Caco-2 (cell line): Measurements from ENCODE around the gene TMEM95. TPM values are rescaled to one million over a fixed set of nuclear protein-coding genes. Genes with fewer than 3 reads are reported as not detected.

ENCODE experiments used
- BruUV-seq: library from RNA; stranded (reverse); fragments of 400-500 nt; replicated peaks from 2 replicates; lab custom pipeline; 2021; lab: Mats Ljungman, UMichigan
- CTCF ChIA-PET: fragments of 300-600 bp; sonication (Branson Sonifier 250); formaldehyde crosslinking; loops from one replicate; lab custom pipeline; 2022; ENCODE audit warnings: antibody characterized with exemption; lab: Charles Lee
- POLR2A ChIA-PET: fragments of 300-600 bp; sonication (Branson Sonifier 250); formaldehyde crosslinking; loops from one replicate; lab custom pipeline; 2022; ENCODE audit warnings: antibody characterized with exemption; lab: Charles Lee
- DNase-seq, 2 experiments: peaks; one replicate each; pipeline versions ENCODE4 v3.0.0 to v3.0.0-alpha.2; 2020 to 2022
- H3K27me3 ChIP-seq: replicated peaks from 2 replicates; pipeline ENCODE4 v1.6.0; 2011; ENCODE audit warnings: low read length; ENCODE audit not compliant: control insufficient read depth, insufficient read depth
- H3K36me3 ChIP-seq: 2 replicates; pipeline ENCODE4 v1.5.1; 2011; ENCODE audit warnings: low read length; ENCODE audit not compliant: control insufficient read depth, insufficient read depth
- H3K4me1 ChIP-seq: fragments of 250-450 bp; sonication (Bioruptor Pico); 2 replicates; pipeline ENCODE4 v1.5.1; 2020; ENCODE audit warnings: mild to moderate bottlenecking
- H3K4me3 ChIP-seq: 2 replicates; pipeline ENCODE4 v1.5.1; 2011; ENCODE audit warnings: low read depth, mild to moderate bottlenecking, control low read depth, low read length
- H3K9me3 ChIP-seq: fragments of 250-450 bp; sonication (Bioruptor Pico); 2 replicates; pipeline ENCODE4 v1.5.1; 2020; ENCODE audit warnings: mild to moderate bottlenecking, moderate library complexity
- H3K27ac Mint-ChIP-seq: one replicate; pipeline ENCODE4 v1.8.0; 2022; ENCODE audit warnings: mixed read lengths; ENCODE audit not compliant: unreplicated experiment
- H3K27me3 Mint-ChIP-seq: one replicate; pipeline ENCODE4 v1.8.0; 2022; ENCODE audit warnings: mixed read lengths; ENCODE audit not compliant: insufficient read depth, unreplicated experiment
- H3K36me3 Mint-ChIP-seq: one replicate; pipeline ENCODE4 v1.8.0; 2022; ENCODE audit warnings: mild to moderate bottlenecking, mixed read lengths; ENCODE audit not compliant: insufficient read depth, unreplicated experiment
- H3K4me1 Mint-ChIP-seq: one replicate; pipeline ENCODE4 v1.8.0; 2022; ENCODE audit warnings: low read depth, mixed read lengths; ENCODE audit not compliant: unreplicated experiment
- H3K4me3 Mint-ChIP-seq: one replicate; pipeline ENCODE4 v1.8.0; 2022; ENCODE audit warnings: mild to moderate bottlenecking, moderate library complexity, mixed read lengths; ENCODE audit not compliant: unreplicated experiment
- H3K9me3 Mint-ChIP-seq: one replicate; pipeline ENCODE4 v1.8.0; 2022; ENCODE audit warnings: mixed read lengths; ENCODE audit not compliant: unreplicated experiment
- intact Hi-C: fragments of 100-400 bp; cut with micrococcal nuclease; formaldehyde crosslinking; loops from one replicate; pipeline ENCODE4 v1.10.0; 2022; ENCODE audit not compliant: unreplicated experiment
- total RNA-seq: library from RNA; stranded (reverse); gene quantifications from 2 replicates; pipeline ENCODE4 v1.2.3, GENCODE V29; 2022
- TF ChIP-seq, protein P1 (sequence below), 2 experiments: fragments of 200-600 bp in 1 of 2; IDR thresholded peaks; 1 replicate in 1 of 2; 2 replicates in 1 of 2; pipeline versions ENCODE4 v1.5.1 to v1.8.0; 2011 to 2022; ENCODE audit warnings: antibody characterized with exemption in 1 of 2, control low read depth in 1 of 2, inconsistent platforms in 1 of 2, low read depth in 1 of 2, low read length in 1 of 2, mild to moderate bottlenecking in 1 of 2, moderate library complexity in 1 of 2; ENCODE audit not compliant: insufficient read depth in 1 of 2, severe bottlenecking in 1 of 2, unreplicated experiment in 1 of 2

TMEM95 gene
- total RNA-seq, 1 experiment from 2014 or later: not detected

DNA sequence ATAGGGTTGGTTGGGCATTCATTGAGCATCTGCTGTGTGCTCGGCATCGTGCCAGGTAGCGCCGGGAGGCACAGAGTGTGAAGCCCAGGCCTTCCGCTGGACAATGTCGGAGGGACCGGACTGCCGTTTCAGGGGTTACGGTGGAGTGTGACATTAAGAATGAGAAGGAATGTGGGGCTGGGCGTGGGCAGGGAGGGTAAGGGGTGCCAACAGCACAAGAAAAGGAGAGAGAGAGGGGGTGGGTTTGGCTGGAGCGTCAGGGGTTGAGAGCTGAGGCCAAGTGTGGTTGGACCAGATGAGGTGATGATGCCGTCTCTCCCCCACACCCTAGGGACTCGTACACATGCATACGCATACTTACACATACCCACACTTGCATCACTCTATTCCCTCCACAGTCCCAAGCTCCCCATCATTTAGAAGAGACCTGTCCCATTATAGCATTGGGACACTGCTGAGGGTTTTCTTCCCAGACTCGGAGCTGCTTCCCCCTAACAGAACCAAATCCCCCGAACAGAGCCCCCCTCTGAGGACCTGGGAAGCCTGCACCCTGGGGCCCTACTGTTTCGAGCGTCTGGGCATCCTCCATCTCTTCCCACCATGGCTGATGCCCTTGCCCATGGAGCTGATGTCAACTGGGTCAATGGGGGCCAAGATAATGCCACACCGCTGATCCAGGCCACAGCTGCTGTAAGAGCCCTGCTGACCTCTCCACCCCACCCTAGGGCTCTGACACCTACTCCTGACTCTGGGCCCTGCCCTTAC is 6.3 kb upstream of the TMEM95 start:
- Mint-ChIP-seq H3K36me3 (peaks cover 9% of the 10 kb centered on the region), H3K4me3 (no peak overlapping the region), H3K9me3 (no peaks in the 10 kb centered on the region), H3K27me3 (no peaks in the 10 kb centered on the region), H3K27ac (no peak overlapping the region), H3K4me1 (peaks cover 12% of the 10 kb centered on the region)
- intact Hi-C loops: no loop called here
- POLR2A ChIA-PET: interaction anchor here (0.6 kb wide), 1 partner anchor 39 kb away, joined by 5 read pairs; no protein-coding TSS in a partner anchor
- Histone ChIP-seq H3K4me1 (peaks cover 3% of the 10 kb centered on the region; the same call in 1 of the 2 replicates), H3K4me3 (no peak overlapping the region), H3K27me3 (no peaks in the 10 kb centered on the region), H3K36me3 (no peaks in the 10 kb centered on the region), H3K9me3 (no peaks in the 10 kb centered on the region)
- no TSS peak for BruUV-seq
- no peak for DNase-seq
- CTCF ChIA-PET: interaction anchor here (1.7 kb wide), 1 partner anchor 19 kb away, joined by 5 read pairs; no protein-coding TSS in a partner anchor
- TF ChIP-seq, protein P1, sequence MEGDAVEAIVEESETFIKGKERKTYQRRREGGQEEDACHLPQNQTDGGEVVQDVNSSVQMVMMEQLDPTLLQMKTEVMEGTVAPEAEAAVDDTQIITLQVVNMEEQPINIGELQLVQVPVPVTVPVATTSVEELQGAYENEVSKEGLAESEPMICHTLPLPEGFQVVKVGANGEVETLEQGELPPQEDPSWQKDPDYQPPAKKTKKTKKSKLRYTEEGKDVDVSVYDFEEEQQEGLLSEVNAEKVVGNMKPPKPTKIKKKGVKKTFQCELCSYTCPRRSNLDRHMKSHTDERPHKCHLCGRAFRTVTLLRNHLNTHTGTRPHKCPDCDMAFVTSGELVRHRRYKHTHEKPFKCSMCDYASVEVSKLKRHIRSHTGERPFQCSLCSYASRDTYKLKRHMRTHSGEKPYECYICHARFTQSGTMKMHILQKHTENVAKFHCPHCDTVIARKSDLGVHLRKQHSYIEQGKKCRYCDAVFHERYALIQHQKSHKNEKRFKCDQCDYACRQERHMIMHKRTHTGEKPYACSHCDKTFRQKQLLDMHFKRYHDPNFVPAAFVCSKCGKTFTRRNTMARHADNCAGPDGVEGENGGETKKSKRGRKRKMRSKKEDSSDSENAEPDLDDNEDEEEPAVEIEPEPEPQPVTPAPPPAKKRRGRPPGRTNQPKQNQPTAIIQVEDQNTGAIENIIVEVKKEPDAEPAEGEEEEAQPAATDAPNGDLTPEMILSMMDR (IDR thresholded peaks at IDR 0.05; ENCODE audit: insufficient read depth in 1 of 2, low read depth in 1 of 2, low read length in 1 of 2, severe bottlenecking in 1 of 2, unreplicated experiment in 1 of 2): no peak

DNA sequence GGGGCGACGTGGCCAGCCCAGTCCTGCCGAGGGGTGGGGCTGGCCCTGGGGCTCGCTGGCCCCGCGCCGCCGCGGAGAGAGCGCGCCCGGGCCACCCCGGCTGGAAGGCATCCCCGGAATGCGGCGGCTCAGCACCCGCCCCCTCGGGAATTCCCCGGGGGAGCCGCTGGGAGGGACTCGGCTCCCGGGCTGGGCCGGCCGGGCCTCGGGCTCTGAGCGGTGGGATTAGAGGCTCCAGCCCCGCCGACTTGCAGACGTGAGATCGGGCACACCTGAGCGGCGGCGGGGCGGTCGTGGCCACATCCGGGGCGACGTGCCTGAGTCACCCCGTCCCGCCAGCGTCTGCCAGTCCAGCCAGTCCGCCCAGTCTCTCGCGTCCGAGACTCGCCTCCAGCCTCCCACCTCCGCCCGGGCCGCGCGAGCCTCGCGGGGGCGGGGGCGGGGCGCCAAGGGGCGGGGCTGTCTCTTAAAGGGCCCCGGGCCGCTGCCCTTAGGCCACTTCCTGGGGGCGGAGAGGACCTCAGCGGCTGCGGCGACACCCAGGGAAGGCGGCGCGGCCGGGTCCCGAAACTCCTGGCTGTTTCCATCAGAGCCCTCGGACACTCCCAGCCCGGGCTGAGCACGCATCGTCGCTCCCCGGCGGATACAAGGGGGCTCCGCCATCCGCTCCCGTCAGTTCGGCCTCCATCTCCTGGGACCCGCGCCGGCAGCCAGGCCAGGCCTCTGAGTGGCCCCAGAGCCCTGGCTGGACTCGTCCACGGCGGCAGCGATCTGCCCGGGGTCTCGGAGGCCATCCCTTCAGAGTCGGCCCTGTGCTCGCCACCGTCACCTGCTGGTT is 3.1 kb upstream of the TMEM95 start, which contains the start of gene KCTD11:
Gene KCTD11 (plus strand): TSS at position 498 of the 838 bp plus-strand sequence.
- H3K9me3 ChIP-seq: no peaks in the 10 kb centered on the region
- TF ChIP-seq, protein P1 (IDR thresholded peaks at IDR 0.05; ENCODE audit: insufficient read depth in 1 of 2, low read depth in 1 of 2, low read length in 1 of 2, severe bottlenecking in 1 of 2, unreplicated experiment in 1 of 2): peak in 1 of 2 experiments; percentile 37
- BruUV-seq: no TSS peak
- H3K4me1 Mint-ChIP-seq: peaks cover 11% of the 10 kb centered on the region
- H3K36me3 ChIP-seq: no peaks in the 10 kb centered on the region
- peak; percentile 88 to 90 for DNase-seq
- intact Hi-C loops: loop anchor here (2.0 to 5.0 kb wide), 2 partner anchors 53 to 125 kb away; partner anchors contain the start of genes TMEM256 and ZBTB4
- CTCF ChIA-PET: no interaction called here
- no peaks in the 10 kb centered on the region for H3K27me3 ChIP-seq
- POLR2A ChIA-PET: interaction anchor here (0.6 to 1.0 kb wide), 2 partner anchors 22 to 65 kb away, joined by 3 to 15 read pairs; no protein-coding TSS in a partner anchor
- H3K4me3 Mint-ChIP-seq: peak within 1 kb of the TSS; percentile 83
- H3K27ac Mint-ChIP-seq: peak within 1 kb of the TSS; percentile 88
- H3K27me3 Mint-ChIP-seq: no peaks in the 10 kb centered on the region
- H3K36me3 Mint-ChIP-seq: peaks cover 5% of the 10 kb centered on the region
- H3K4me3 ChIP-seq: peak within 1 kb of the TSS; percentile 63
- H3K4me1 ChIP-seq: peaks cover 3% of the 10 kb centered on the region; the same call in 1 of the 2 replicates
- H3K9me3 Mint-ChIP-seq: no peaks in the 10 kb centered on the region

DNA sequence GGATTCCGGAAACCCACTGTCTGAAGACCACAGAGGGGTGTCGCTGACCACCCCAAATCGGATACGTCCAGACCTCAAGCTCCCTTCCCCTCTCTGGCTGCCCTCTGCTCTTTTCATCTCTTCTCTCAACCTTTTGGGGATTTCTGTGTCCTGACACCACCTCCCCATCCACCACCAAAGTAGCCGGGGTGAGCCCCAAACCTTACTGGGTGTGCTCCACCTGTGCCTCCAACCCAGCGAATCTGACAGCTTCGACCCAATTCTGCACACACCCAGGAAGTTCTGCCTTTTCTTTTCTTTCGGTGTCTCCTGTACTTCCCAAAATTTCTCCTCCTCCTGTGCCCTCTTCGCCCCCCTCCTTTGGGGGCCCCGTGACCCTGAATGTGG is 2.5 kb upstream of the TMEM95 start:
- DNase-seq: no peak
- Mint-ChIP-seq H3K4me1 (peaks cover 11% of the 10 kb centered on the region), H3K27ac (peak overlapping the region; percentile 85), H3K36me3 (peaks cover 4% of the 10 kb centered on the region), H3K27me3 (no peaks in the 10 kb centered on the region), H3K4me3 (peak overlapping the region; percentile 83), H3K9me3 (no peaks in the 10 kb centered on the region)
- ChIA-PET POLR2A (interaction anchor here (0.6 kb wide), 1 partner anchor 65 kb away, joined by 15 read pairs; no protein-coding TSS in a partner anchor), CTCF (no interaction called here)
- Histone ChIP-seq H3K9me3 (no peaks in the 10 kb centered on the region), H3K4me1 (peaks cover 3% of the 10 kb centered on the region; the same call in 1 of the 2 replicates), H3K4me3 (peak overlapping the region; percentile 63), H3K27me3 (no peaks in the 10 kb centered on the region), H3K36me3 (no peaks in the 10 kb centered on the region)
- intact Hi-C loops: loop anchor here (5.0 kb wide), 1 partner anchor 125 kb away; the partner anchor contains the start of gene ZBTB4
- TF ChIP-seq, protein P1 (IDR thresholded peaks at IDR 0.05; ENCODE audit: insufficient read depth in 1 of 2, low read depth in 1 of 2, low read length in 1 of 2, severe bottlenecking in 1 of 2, unreplicated experiment in 1 of 2): peak in 1 of 2 experiments; percentile 59
- BruUV-seq: TSS peak; percentile 61
